ENCODE measurements around the gene CREG2. TPM values are rescaled to one million over a fixed set of nuclear protein-coding genes. Genes with fewer than 3 reads are reported as not detected.
"Not testable (repeated sequence)": the region's sequence is repeated elsewhere in the genome, so short reads cannot be mapped to it uniquely, and the experiment has no call there.

CREG2 gene
- total and polyA plus RNA-seq, 8 donors = 0.05 to 0.19 (median 0.12) TPM; not detected in 5

DNA sequence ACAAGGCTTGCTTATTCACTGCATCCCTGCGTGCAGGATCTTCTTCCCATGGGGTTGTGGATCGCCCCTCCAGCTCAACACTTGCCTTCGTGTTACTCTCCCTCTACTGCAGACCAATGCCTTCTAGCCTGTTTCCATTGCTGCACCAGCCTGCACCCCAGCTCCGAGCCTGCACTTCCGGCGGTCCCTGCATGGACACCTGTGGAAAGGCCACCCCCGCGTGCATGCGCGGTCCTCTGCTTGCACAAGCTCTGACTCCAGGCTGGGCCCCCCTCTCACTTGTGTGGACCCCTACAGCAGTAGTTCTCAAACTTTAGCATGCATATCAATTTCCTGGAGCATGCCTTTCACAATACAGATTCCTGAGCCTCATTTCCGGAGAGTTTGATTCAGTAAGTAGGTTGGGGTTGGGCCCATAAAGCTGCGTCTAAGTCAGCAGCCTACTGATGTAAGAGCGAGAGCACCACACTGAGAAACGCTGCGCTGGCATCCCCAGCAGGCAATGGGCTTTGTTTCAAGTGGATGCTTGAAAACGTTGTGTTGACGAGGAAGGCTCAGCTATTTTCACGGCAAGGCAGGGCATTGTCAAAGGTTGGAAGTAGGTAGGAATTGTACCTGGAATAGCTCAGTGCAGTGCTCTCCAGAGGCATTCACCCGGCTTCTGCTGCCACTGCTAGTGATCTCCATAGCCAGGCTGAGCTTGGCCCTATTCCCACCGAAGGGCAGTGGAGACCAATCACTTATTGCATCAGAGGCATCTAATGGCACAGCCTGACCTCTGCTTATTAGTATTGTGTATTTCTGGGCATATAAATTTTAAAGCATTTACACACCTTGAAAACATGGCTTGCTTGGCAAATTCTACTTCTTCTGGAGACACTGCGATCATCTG is 32.6 kb downstream of the CREG2 start:
- no peak for DNase-seq
- Histone ChIP-seq H3K27ac (no peak overlapping the region), H3K4me3 (no peak overlapping the region), H3K4me1 (no peaks in the 10 kb centered on the region), H3K27me3 (no peaks in the 10 kb centered on the region), H3K36me3 (no peaks in the 10 kb centered on the region), H3K9me3 (no peaks in the 10 kb centered on the region)
- no peak for ATAC-seq
- intact Hi-C loops (cut with DNase I) = no loop called here
- 84 to 89% methylated on average over 21 of the region's 21 CpGs for WGBS, 2 donors
- TF ChIP-seq, protein P1, sequence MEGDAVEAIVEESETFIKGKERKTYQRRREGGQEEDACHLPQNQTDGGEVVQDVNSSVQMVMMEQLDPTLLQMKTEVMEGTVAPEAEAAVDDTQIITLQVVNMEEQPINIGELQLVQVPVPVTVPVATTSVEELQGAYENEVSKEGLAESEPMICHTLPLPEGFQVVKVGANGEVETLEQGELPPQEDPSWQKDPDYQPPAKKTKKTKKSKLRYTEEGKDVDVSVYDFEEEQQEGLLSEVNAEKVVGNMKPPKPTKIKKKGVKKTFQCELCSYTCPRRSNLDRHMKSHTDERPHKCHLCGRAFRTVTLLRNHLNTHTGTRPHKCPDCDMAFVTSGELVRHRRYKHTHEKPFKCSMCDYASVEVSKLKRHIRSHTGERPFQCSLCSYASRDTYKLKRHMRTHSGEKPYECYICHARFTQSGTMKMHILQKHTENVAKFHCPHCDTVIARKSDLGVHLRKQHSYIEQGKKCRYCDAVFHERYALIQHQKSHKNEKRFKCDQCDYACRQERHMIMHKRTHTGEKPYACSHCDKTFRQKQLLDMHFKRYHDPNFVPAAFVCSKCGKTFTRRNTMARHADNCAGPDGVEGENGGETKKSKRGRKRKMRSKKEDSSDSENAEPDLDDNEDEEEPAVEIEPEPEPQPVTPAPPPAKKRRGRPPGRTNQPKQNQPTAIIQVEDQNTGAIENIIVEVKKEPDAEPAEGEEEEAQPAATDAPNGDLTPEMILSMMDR (IDR thresholded peaks at IDR 0.05) = no peak
- no peak for FAIRE-seq

DNA sequence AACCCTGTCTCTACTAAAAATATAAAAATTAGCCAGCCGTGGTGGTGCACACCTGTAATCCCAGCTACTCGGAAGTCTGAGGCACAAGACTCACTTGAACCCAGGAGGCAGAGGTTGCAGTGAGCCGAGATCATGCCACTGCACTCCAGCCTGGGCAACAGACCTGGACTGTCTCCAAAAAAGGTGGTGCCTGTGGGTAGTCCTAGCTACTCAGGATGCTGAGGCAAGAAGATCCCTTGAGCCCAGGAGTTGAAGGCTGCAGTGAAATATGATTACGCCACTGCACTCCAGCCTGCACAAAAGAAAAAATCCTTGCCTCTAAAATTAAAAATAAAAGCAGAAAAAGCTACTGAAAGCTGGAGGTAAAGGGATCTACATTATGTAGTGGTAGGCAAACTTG is 34.7 kb downstream of the CREG2 start:
- intact Hi-C loops (cut with DNase I) = not testable (repeated sequence)

DNA sequence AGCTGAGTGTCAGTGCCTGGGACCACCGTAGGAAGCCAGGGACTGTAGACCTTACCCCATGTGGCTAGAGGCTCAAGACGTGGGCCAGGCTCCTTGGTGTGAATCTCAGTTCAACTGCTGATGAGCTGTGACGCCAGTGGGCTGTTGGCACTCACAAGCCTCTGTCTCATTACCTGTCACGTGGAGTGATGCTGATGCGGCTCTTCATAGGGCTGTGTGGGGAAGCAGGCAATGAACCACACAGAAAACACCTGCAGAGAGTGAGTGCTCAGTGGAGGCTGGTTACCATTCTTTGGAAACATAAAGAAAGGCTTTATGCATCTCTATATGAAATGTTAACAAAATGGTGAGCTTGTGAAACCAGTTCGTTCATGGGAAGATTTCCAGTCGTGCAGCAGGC is 36.1 kb downstream of the CREG2 start:
- no peak overlapping the region for H3K4me3 ChIP-seq
- intact Hi-C loops (cut with DNase I) = no loop called here
- no peaks in the 10 kb centered on the region for H3K9me3 ChIP-seq
- no peak overlapping the region for H3K27ac ChIP-seq
- FAIRE-seq (no peak), DNase-seq (no peak), ATAC-seq (no peak)
- WGBS, 2 donors = 75 to 79% methylated on average over 7 of the region's 7 CpGs
- H3K27me3 ChIP-seq = no peaks in the 10 kb centered on the region
- H3K4me1 ChIP-seq = no peaks in the 10 kb centered on the region
- TF ChIP-seq, protein P1 (IDR thresholded peaks at IDR 0.05) = no peak
- no peaks in the 10 kb centered on the region for H3K36me3 ChIP-seq

More for the DNA sequence above, 34.7 kb downstream of the CREG2 start:
- H3K36me3 ChIP-seq, FAIRE-seq, H3K27ac ChIP-seq, H3K9me3 ChIP-seq, H3K27me3 ChIP-seq, ATAC-seq, H3K4me3 ChIP-seq, DNase-seq, H3K4me1 ChIP-seq: not testable (repeated sequence)
- WGBS, 2 donors = 81 to 91% methylated on average over 4 of the region's 4 CpGs

DNA sequence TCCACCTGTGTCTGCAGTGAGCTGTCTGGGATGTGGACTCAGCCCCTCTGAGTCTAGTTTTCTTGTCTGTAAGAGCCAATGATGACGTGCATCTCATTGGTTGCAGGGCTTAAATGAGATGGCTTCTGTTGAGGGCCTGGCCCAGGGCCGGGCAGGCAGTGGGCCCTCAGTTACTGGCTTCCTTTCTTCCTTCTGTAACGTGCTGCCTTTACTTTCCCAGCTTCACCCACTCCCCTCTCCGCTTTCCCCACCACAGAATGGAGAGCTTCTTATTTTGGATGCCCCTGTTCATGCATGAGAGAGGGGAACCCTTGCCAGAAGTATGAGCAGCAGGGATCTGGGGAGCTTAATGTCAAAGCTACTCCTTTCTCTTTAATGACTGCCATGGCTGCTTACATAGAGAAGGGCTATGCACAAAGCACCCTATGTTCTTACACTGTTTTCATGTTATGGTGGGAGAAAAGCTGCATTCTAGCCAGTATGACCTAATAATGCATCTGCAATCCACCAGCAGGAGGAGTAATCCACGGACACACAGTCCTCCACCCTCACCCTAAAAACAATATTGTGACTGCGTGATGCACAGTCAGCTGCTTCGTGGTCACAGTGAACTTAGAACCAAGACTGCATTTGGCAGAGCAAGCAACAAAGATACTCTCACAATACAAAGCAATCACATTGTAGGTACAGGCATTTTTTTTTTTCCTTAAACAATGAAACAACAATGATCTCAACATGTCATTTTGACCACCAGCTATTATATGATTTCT is 37.2 kb downstream of the CREG2 start:
- Histone ChIP-seq H3K27ac (no peak overlapping the region), H3K4me3 (no peak overlapping the region), H3K9me3 (no peaks in the 10 kb centered on the region), H3K36me3 (no peaks in the 10 kb centered on the region), H3K27me3 (no peaks in the 10 kb centered on the region), H3K4me1 (no peaks in the 10 kb centered on the region)
- peak in 2 of 4 donors; percentile 35 to 37 for ATAC-seq
- TF ChIP-seq, protein P1 (IDR thresholded peaks at IDR 0.05) = no peak
- intact Hi-C loops (cut with DNase I) = loop anchor here in 1 of 3 donors (10.0 kb wide), 1 partner anchor 485 kb away; no protein-coding TSS in a partner anchor
- WGBS, 2 donors = 79 to 80% methylated on average over 7 of the region's 7 CpGs
- FAIRE-seq = no peak
- DNase-seq = no peak

DNA sequence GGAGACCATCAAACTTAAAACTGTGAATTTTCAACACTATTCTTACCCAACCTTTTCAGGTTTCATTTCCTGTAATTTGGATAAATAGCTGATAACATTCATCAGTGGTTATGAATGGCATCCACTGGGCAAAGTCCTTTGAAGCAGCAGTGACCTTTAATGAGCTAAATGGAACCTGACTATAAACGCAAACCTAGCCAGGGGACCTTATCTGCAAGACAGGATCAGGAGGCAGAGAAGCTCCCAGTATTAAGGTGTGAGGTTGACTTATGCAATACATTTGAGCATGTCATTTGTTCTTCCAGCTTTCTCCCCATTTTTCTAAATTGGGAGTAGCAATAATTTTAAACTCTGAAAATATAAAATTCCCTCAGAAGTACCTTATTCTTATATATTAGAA is 38.4 kb downstream of the CREG2 start:
- WGBS, 2 donors = 23 to 26% methylated on average over 1 of the region's 1 CpG
- TF ChIP-seq, protein P1 (IDR thresholded peaks at IDR 0.05) = no peak
- H3K27ac ChIP-seq = no peak overlapping the region
- intact Hi-C loops (cut with DNase I) = loop anchor here in 1 of 3 donors (10.0 kb wide), 1 partner anchor 486 kb away; no protein-coding TSS in a partner anchor
- no peaks in the 10 kb centered on the region for H3K27me3 ChIP-seq
- H3K9me3 ChIP-seq = no peaks in the 10 kb centered on the region
- FAIRE-seq (no peak), ATAC-seq (no peak), DNase-seq (no peak)
- no peak overlapping the region for H3K4me3 ChIP-seq
- H3K36me3 ChIP-seq = no peaks in the 10 kb centered on the region
- no peaks in the 10 kb centered on the region for H3K4me1 ChIP-seq
